Left renal pelvis (tissue), 4 donors: ENCODE results near the gene NBDY. TPM values are rescaled to one million over a fixed set of nuclear protein-coding genes. Genes with fewer than 3 reads are reported as not detected.
"Not testable (repeated sequence)": the region's sequence is repeated elsewhere in the genome, so short reads cannot be mapped to it uniquely, and the experiment has no call there.

ENCODE experiments used
- DNase-seq, 4 donors: peaks; one replicate each; pipeline ENCODE4 v3.0.0-alpha.2; 2013; ENCODE audit warnings: low read depth in 4 of 4, low spot score in 3 of 4
- polyA plus RNA-seq, 4 donors: library from polyadenylated mRNA; unstranded; fragments of 120-200 nt; gene quantifications; one replicate each; pipeline ENCODE4 v1.2.1, GENCODE V29; 2013; ENCODE audit not compliant: insufficient read length in 4 of 4

NBDY gene
- polyA plus RNA-seq, 4 donors, result 76.9 to 106 (median 101) TPM

DNA sequence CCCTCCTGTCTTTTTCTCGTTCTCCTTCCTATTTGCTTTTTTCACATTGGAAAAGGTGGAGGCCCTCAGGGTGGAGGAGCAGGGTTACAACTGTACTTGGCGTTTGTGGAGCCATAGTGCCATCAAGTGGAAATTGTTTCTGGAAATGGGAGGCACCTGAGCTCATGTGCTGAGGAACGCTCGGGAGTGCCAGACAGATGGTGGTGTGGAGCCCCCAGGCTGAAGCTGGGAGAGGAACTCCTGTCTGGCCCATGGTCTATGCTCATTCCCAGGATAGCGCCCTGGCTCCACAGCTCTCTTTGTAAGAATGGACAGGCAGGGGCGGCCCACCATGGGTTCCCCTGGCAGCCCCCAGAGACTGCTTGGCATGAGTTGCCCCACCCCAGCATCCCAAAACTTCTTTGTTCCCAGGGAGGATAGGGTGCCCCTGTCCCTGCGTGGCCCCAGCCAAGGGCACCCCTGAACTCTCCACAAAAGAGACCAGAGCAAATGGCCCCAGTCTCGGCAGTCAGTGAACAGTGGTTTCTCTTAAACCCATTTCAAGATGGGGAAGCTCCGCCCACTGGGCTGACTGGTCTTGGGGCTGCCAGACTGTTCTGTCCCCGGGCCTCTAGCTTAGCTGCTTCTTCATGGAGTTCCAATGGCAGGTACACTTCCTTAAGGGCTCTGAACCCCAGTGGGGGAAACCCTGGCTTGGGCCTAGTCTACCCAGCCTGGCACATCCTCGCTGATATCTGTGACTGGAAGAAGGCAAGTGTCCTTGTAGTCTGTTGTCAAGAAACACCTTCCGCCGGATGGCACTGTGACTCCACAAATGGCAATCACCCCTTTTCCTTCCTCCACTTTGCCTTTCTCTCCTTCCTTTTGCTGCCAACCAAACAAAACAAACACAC, 70.1 kb downstream of the NBDY start:
- no peak for DNase-seq

DNA sequence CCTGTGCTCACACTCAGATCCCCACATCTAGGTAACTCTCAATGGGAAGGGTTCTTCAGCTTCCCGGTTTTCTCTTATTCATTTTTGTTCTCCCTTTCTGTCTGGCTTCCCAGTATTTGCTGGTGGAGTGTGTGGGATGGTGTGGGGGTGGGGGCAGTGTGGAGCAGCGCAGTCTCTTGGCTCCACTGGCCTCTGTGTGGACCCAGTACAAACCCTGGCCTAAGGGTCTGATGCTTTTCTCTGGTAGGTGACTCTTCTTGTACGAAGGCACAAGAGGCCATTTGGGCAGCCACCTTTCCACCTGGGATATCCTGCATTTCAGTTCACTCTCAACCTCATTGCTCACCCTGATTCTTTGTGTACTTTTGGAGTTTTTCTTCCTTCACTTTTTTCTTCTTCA, 71.3 kb downstream of the NBDY start:
- DNase-seq, result no peak

DNA sequence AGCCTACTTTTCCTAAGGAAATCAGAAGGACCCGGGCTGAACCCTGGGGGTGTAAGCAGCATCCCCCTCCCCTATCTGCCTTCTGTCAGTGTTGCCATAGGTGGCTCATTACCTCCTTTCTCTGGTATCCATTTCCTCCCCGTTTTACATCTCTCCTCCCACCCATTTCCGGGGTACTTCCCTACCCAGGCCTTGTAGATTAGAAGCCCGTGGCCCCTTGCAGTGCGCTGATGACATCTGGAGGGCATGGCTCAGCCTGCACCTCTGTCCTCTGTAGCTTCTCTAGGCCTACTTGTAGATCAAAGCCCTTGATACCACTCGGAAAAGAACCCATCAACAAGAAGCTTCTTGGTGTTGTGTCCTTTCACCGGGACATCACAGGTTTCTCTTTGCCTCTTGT, 71.8 kb downstream of the NBDY start:
- DNase-seq, result no peak

GRCh38 chrX:56802428-56802827, 73.4 kb downstream of the NBDY start:
- no peak for DNase-seq

- DNase-seq, result peak; percentile 3 to 14 (median 8)
Measured at GRCh38 chrX:56802921-56803849, 74.1 kb downstream of the NBDY start.

DNA sequence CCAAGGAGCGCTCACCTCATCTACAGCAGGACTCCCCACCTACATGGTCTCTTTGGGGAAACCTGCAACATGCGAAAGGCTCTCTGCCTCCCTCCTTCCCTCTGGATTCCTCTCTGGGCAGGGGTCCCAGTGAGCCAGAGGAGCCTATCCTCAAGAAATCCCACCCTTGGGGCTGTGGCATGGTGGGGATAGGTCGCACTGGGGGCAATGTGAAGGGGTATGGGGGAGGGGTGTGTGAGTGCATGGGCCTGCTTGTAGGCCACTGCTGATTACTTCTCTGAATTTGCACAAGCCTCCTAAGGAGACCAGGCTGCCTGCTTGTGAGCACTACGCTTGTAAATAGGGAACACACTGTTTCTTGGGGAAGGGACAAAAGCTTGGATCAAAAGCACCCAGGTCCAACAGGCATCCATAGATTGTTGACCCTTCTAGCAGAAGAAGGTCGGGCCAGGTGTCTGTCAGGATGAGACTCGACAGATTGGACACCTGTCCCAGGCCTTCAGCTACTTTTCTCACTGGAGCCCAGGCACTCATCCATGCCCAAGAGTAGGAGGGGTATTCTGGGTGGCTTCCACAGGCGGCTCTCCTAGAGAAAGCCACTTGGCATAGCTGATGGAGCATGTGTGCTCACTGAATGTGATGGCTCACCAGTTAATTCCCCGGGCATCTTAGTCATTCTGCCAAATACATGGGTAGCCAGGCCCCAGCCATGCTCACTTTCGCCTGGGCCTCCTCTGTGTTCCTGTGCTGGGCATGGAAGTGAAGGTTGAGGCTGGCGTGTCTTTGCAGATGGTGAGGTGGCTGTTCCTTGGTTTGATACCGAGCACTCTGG, 75.0 kb downstream of the NBDY start:
- no peak for DNase-seq

- DNase-seq, result no peak
Measured at GRCh38 chrX:56804867-56805266, 75.8 kb downstream of the NBDY start.

- no peak for DNase-seq
Measured at GRCh38 chrX:56805399-56805798, 76.4 kb downstream of the NBDY start.

DNA sequence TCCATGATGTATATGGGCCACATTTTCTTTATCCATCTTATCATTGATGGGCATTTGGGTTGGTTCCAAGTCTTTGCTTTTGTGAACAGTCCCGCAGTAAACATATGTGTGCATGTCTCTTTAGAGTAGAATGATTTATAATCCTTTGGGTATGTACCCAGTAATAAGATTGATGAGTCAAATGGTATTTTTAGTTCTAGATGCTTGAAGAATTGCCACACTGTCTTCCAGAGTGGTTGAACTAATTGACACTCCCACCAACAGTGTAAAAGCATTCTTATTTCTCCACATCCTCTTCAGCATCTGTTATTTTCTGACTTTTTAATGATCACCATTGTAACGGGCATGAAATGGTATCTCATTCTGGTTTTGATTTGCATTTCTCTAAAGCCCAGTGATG, 77.1 kb downstream of the NBDY start:
- DNase-seq, result not testable (repeated sequence)

DNA sequence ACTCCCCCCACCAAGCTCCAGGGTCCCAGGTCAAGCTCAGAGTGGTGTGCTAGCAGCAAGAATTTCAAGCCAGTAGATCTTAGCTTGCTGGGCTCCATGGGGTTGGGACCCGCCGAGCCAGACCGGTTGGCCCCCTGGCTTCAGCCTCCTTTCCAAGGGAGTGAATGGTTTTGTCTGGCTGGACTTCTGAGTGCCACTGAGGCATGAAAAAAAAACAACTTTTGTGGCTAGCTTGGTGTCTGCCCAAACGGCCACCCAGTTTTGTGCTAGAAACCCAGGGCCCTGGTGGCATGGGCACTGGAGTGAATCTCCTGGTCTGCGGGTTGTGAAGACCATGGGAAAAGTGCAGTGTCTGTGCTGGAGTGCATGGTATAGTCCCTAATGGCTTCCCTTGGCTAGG, 82.6 kb downstream of the NBDY start:
- DNase-seq, result no peak

DNA sequence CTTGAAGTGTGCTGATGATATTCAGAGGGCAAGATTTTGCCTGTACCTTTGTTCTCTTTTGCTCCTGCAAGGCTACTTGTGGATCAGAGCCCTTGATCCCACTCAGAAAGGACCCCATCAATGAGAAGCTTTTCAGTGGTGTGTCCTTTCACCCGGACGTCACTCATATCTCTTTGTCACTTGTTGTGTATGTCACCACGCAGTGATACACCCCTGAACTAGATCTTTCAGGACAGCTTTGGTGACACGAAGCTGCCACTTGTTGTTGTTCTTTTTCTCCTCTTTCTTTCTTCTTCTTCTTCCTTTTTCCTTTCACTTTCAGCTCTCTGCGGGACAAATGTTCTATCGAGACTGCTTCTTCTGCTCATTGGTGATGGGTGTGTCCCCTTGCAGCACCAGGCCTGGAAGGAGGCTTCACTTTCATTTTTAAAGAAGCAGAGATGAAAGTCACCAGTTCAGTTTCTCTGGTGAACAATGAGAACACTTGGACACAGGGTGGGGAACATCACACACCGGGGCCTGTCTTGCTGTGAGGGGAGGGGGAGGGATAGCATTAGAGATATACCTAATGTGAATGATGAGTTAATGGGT, 83.6 kb downstream of the NBDY start:
- DNase-seq, result no peak

DNA sequence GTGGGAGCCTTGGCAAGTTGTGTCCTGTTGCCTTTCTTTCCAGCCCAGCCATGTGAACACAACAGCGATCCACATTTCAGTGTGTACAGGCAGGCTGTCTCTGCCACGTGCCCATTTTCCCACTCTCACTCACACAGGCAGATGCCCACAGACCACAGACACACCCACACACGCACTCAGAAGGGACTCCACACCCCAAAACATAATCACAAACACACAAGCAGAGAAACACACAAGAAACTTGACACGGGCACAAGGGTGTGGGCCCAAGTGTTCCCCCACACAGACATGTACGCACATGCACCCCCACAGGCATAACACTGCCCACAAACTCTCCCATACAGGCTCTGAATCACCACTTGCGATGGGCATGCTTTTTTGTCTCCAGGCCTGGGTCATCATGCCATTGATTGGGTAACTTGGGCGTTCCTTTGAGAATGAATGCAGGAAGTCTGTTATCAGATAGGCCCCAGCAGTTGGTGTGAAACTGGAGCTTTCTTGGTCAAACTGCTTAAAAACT, 84.3 kb downstream of the NBDY start:
- DNase-seq, result no peak

DNA sequence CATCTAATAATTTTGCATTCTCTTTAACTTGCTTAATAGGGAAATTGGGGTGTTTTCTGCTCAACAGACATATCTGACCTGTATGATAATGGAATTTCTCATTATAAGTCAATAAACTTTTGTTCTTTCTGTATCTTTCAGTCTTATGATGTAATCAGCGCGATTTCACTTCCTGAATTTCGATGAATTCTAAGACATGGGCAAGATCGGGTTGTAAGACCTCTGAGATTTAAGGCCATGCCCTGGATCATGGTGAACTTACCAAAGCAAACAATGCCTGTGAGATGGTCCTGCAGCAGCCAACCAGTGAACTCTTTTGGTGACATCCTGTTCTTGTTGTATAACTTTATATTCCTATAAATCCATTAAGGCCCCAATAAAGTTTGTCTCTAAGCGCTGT, 88.1 kb downstream of the NBDY start:
- no peak for DNase-seq

DNA sequence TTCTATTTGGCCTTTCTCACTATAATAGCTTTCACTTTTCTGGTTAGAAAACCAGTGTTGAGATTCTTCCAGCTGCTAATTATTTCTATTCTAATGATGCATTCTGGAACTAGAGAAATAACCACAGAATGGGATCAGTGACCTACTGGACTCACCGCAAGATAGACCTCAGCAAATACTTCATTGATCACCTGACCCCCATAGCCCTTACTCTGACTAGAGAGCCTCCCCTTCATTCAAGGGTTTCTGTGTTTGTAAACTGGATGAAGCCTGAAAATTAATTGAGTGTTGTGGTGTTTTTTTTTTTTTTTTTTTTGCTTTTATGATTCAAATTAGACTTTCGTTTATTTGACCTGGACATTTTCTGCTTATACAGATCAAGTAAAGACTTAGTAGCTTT, 97.0 kb downstream of the NBDY start:
- DNase-seq, result no peak

DNA sequence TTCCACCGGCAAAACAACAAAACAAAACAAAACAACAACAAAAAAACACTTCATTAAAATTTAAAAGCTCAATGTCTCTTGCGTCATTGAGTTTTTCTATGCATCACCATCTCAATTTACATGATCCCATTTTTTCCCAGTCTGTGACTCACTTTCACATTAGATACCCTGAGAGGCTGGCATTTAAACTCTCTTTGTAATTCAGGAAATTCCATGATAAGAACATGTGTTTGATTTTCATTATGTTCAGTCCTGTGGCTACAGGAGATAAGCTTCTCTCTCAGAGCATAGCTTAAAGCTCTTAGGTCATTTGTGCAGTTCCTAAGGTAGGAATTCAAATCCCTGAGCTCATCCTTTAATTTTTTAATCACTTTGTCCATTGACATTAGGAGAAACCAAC, 104.6 kb downstream of the NBDY start:
- no peak for DNase-seq

- DNase-seq, result no peak
Measured at GRCh38 chrX:56853436-56853835, 124.4 kb downstream of the NBDY start.

- no peak for DNase-seq
Measured at GRCh38 chrX:56857042-56857441, 128.0 kb downstream of the NBDY start.

DNA sequence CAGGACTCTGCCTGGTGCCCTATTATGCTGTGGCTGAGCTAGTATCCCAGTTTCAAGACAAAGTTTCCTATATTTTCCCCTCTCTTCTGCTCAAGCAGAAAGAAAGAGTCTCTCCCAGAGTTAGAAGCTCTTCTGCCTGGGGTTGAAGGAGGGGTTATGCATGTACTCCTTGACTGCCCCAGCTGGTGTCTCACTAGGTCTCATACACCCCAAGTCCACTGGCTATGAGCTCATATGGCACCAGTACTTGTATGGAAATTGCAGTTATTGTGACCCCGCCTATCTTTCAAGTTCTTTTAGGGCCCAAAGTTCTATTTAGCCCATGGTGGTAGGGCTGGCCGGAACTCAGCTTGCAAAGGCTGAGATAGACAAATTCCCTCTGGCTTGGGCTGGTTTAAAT, 131.8 kb downstream of the NBDY start:
- DNase-seq, result no peak
